ENCODE measurements around the gene C16orf54.
"Not testable (repeated sequence)": the region's sequence is repeated elsewhere in the genome, so short reads cannot be mapped to it uniquely, and the experiment has no call there.

C16orf54 gene

GRCh38 chr16:29761882-29762281 is 16.1 kb upstream of the C16orf54 start:
- in situ Hi-C loops (cut with HindIII; ENCODE audit: low pct_ligation_motif_present, low sequenced_read_pairs): no loop called here
- H3K27ac ChIP-seq: no peak overlapping the region

GRCh38 chr16:29761280-29761651 is 15.5 kb upstream of the C16orf54 start:
- in situ Hi-C loops (cut with HindIII; ENCODE audit: low pct_ligation_motif_present, low sequenced_read_pairs): not testable (repeated sequence)

More at GRCh38 chr16:29761882-29762281, 16.1 kb upstream of the C16orf54 start:
- Histone ChIP-seq H3K36me3 (replicated peaks) (no peaks in the 10 kb centered on the region), H3K27me3 (replicated peaks) (no peaks in the 10 kb centered on the region), H3K4me3 (ENCODE audit: low read depth, low read length) (no peak overlapping the region)
- TF ChIP-seq, protein P1, sequence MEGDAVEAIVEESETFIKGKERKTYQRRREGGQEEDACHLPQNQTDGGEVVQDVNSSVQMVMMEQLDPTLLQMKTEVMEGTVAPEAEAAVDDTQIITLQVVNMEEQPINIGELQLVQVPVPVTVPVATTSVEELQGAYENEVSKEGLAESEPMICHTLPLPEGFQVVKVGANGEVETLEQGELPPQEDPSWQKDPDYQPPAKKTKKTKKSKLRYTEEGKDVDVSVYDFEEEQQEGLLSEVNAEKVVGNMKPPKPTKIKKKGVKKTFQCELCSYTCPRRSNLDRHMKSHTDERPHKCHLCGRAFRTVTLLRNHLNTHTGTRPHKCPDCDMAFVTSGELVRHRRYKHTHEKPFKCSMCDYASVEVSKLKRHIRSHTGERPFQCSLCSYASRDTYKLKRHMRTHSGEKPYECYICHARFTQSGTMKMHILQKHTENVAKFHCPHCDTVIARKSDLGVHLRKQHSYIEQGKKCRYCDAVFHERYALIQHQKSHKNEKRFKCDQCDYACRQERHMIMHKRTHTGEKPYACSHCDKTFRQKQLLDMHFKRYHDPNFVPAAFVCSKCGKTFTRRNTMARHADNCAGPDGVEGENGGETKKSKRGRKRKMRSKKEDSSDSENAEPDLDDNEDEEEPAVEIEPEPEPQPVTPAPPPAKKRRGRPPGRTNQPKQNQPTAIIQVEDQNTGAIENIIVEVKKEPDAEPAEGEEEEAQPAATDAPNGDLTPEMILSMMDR (IDR thresholded peaks at IDR 0.05; ENCODE audit: low read depth, low read length, missing control alignments): no peak
- DNase-seq: no peak

GRCh38 chr16:29760567-29761279 is 14.9 kb upstream of the C16orf54 start:
- Histone ChIP-seq H3K27me3 (replicated peaks) (no peaks in the 10 kb centered on the region), H3K4me3 (ENCODE audit: low read depth, low read length) (no peak overlapping the region), H3K27ac (no peak overlapping the region), H3K36me3 (replicated peaks) (no peaks in the 10 kb centered on the region)
- in situ Hi-C loops (cut with HindIII; ENCODE audit: low pct_ligation_motif_present, low sequenced_read_pairs): no loop called here
- TF ChIP-seq, protein P1 (IDR thresholded peaks at IDR 0.05; ENCODE audit: low read depth, low read length, missing control alignments): no peak
- no peak for DNase-seq

More at GRCh38 chr16:29761280-29761651, 15.5 kb upstream of the C16orf54 start:
- H3K36me3 ChIP-seq (replicated peaks); H3K4me3 ChIP-seq (ENCODE audit: low read depth, low read length); DNase-seq; H3K27ac ChIP-seq; H3K27me3 ChIP-seq (replicated peaks): not testable (repeated sequence)

GRCh38 chr16:29757950-29758466 is 12.2 kb upstream of the C16orf54 start:
- no peak overlapping the region for H3K27ac ChIP-seq
- in situ Hi-C loops (cut with HindIII; ENCODE audit: low pct_ligation_motif_present, low sequenced_read_pairs): no loop called here
- no peaks in the 10 kb centered on the region for H3K27me3 ChIP-seq (replicated peaks)
- DNase-seq: peak; percentile 28
- TF ChIP-seq, protein P1 (IDR thresholded peaks at IDR 0.05; ENCODE audit: low read depth, low read length, missing control alignments): peak; percentile 22
- H3K4me3 ChIP-seq (ENCODE audit: low read depth, low read length): no peak overlapping the region
- H3K36me3 ChIP-seq (replicated peaks): no peaks in the 10 kb centered on the region

DNA sequence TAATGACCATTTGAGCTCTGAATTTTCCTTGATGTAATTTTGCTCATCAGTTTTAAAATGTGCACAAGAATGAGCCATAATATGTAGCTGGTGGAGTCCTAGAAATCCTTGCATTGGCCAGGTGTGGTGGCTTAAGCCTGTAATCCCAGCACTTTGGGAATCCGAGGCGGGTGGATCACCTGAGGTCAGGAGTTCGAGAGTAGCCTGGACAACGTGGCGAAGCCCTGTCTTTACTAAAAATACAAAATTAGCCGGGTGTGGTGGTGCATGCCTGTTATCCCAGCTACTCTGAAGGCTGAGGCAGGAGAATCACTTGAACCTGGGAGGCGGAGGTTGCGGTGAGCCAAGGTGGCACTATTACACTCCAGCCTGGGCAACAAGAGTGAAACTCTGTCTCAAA is 11.3 kb upstream of the C16orf54 start:
- H3K27ac ChIP-seq; in situ Hi-C loops (cut with HindIII; ENCODE audit: low pct_ligation_motif_present, low sequenced_read_pairs); DNase-seq; H3K4me3 ChIP-seq (ENCODE audit: low read depth, low read length); H3K36me3 ChIP-seq (replicated peaks); H3K27me3 ChIP-seq (replicated peaks): not testable (repeated sequence)

DNA sequence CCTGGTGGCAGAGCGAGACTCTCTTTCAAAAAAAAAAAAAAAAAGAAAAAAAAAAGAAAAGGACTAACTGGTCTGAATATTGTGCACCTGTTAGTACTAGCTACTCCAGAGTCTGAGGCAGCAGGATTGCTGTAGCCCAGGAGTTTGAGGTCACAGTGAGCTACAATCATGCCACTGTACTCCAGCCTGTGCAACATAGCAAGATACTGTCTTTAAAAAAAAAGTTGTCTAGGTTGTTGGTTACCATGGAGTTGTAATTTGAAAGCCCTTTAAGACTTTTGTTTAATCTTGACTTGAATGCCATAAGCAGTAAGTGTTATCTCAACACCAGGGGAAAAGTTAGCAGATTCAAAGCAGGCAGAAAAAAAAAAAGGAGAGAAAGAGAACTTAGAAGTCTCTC is 10.9 kb upstream of the C16orf54 start:
- TF ChIP-seq, protein P1 (IDR thresholded peaks at IDR 0.05; ENCODE audit: low read depth, low read length, missing control alignments): no peak
- Histone ChIP-seq H3K4me3 (ENCODE audit: low read depth, low read length) (no peak overlapping the region), H3K36me3 (replicated peaks) (no peaks in the 10 kb centered on the region), H3K27ac (no peak overlapping the region), H3K27me3 (replicated peaks) (no peaks in the 10 kb centered on the region)
- no peak for DNase-seq
- in situ Hi-C loops (cut with HindIII; ENCODE audit: low pct_ligation_motif_present, low sequenced_read_pairs): no loop called here

DNA sequence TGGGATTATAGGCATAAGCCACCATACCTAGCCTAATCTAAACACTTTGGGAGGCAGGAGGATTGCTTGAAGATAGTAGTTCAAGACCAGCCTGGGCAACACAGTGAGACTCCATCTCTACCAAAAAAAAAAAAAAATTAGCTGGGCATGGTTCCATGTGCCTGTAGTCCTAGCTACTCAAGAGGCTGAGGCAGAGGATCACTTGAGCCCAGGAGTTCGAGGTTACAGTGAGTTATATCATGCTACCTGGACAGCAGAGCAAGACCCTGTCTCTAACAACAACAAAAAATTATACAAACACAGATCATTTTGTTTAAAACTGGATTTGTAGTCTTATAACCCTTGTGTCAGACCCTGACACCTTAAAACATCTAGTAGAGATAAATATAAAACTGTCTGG is 7.7 kb upstream of the C16orf54 start:
- in situ Hi-C loops (cut with HindIII; ENCODE audit: low pct_ligation_motif_present, low sequenced_read_pairs): no loop called here
- no peak overlapping the region for H3K27ac ChIP-seq
- no peaks in the 10 kb centered on the region for H3K27me3 ChIP-seq (replicated peaks)
- H3K4me3 ChIP-seq (ENCODE audit: low read depth, low read length): no peak overlapping the region
- no peak for DNase-seq
- H3K36me3 ChIP-seq (replicated peaks): no peaks in the 10 kb centered on the region
- TF ChIP-seq, protein P1 (IDR thresholded peaks at IDR 0.05; ENCODE audit: low read depth, low read length, missing control alignments): no peak

DNA sequence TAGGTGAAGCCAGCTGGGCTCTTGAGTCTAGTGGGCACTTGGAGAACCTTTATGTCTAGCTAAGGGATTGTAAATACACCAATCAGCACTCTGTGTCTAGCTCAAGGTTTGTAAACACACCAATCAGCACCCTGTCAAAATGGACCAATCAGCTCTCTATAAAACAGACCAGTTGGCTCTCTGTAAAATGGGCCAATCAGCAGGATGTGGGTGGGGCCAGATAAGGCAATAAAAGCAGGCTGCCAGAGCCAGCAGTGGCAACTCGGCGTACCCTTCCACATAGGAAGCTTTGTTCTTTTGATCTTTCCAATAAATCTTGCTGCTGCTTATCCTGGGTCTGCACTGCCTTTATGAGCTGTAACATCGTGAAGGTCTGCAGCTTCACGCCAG is 3.0 kb upstream of the C16orf54 start:
- H3K27me3 ChIP-seq (replicated peaks); H3K27ac ChIP-seq; in situ Hi-C loops (cut with HindIII; ENCODE audit: low pct_ligation_motif_present, low sequenced_read_pairs); H3K36me3 ChIP-seq (replicated peaks); H3K4me3 ChIP-seq (ENCODE audit: low read depth, low read length); DNase-seq: not testable (repeated sequence)

All from brain microvascular endothelial cell (primary cell).